ENCODE results near the gene SEMA7A.

Gene SEMA7A

GRCh38 chr15:74384881-74385643, 48.7 kb downstream of the SEMA7A start:
- DNase-seq = peak; percentile 64

- DNase-seq = no peak
These were observed 49.2 kb downstream of the SEMA7A start for GRCh38 chr15:74384566-74384880.

GRCh38 chr15:74383695-74384565, 49.8 kb downstream of the SEMA7A start:
- peak; percentile 53 for DNase-seq

GRCh38 chr15:74383286-74383685, 50.5 kb downstream of the SEMA7A start:
- DNase-seq = no peak

GRCh38 chr15:74382004-74382816, 51.5 kb downstream of the SEMA7A start:
- DNase-seq = peak; percentile 78

- no peak for DNase-seq
These were observed 52.3 kb downstream of the SEMA7A start for GRCh38 chr15:74381481-74381880.

GRCh38 chr15:74381190-74381453, 52.6 kb downstream of the SEMA7A start:
- no peak for DNase-seq

- DNase-seq = no peak
These were observed 53.2 kb downstream of the SEMA7A start for GRCh38 chr15:74380361-74381189.

- peak; percentile 34 for DNase-seq
These were observed 54.9 kb downstream of the SEMA7A start for GRCh38 chr15:74378848-74379247.

- no peak for DNase-seq
These were observed 55.7 kb downstream of the SEMA7A start for GRCh38 chr15:74377831-74378766.

GRCh38 chr15:74376825-74377581, 56.8 kb downstream of the SEMA7A start:
- no peak for DNase-seq

GRCh38 chr15:74376226-74376625, 57.5 kb downstream of the SEMA7A start:
- no peak for DNase-seq

- peak; percentile 87 for DNase-seq
These were observed 58.5 kb downstream of the SEMA7A start for GRCh38 chr15:74375303-74375693.

GRCh38 chr15:74374648-74375302, 59.0 kb downstream of the SEMA7A start:
- DNase-seq = no peak

GRCh38 chr15:74373731-74374647, 59.8 kb downstream of the SEMA7A start:
- DNase-seq = peak; percentile 95

GRCh38 chr15:74373056-74373650, 60.6 kb downstream of the SEMA7A start:
- DNase-seq = no peak

GRCh38 chr15:74370471-74370870, 63.3 kb downstream of the SEMA7A start:
- no peak for DNase-seq

- DNase-seq = no peak
These were observed 64.0 kb downstream of the SEMA7A start for GRCh38 chr15:74369756-74370155.

All from CD4-positive, alpha-beta T cell treated with Interleukin-17A for 1 hour (primary cell).